ENCODE measurements around the gene CDY2A. TPM values are rescaled to one million over a fixed set of nuclear protein-coding genes. Genes with fewer than 3 reads are reported as not detected.
"Not testable (repeated sequence)": the region's sequence is repeated elsewhere in the genome, so short reads cannot be mapped to it uniquely, and the experiment has no call there.

CDY2A gene, protein sequence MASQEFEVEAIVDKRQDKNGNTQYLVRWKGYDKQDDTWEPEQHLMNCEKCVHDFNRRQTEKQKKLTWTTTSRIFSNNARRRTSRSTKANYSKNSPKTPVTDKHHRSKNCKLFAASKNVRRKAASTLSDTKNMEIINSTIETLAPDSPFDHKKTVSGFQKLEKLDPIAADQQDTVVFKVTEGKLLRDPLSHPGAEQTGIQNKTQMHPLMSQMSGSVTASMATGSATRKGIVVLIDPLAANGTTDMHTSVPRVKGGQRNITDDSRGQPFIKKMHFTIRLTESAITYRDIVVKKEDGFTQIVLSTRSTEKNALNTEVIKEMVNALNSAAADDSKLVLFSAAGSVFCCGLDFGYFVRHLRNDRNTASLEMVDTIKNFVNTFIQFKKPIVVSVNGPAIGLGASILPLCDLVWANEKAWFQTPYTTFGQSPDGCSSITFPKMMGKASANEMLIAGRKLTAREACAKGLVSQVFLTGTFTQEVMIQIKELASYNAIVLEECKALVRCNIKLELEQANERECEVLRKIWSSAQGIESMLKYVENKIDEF
- not detected in 2 replicates for polyA plus RNA-seq (2012; rRNA removed)
- polyA plus RNA-seq (2012; cell fraction: cytosol; rRNA removed) = not detected in 2 replicates
- not detected in 2 replicates for polyA plus RNA-seq (2012; cell fraction: nucleus; rRNA removed)

DNA sequence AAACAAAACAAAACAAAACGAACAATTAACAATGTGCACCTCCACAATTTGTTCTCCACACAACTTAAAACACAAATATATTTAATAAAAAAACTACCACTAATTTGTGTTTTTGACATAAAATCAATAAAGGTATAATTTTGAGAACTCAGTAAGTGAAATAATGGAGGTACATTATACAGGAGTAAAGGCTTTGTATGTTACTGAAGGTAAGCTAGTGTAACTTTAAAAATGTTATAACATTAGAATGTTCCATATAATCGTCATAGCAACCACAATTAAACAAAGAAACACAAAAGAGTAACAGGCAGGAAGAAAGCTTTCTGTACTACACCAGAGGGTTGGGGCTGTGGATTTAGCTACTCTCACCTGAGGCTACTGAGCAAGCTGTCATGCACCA is at the start of gene CDY2A:
TSS of gene CDY2A (plus strand) at position 301 of the 400 bp plus-strand sequence. CDS start 328 bp downstream, outside the sequence.
- H3K9ac ChIP-seq; H2AFZ ChIP-seq (ENCODE audit: low read depth); POLR2A ChIA-PET; H3K79me2 ChIP-seq (ENCODE audit: insufficient read depth); H3K9me3 ChIP-seq; H3K27me3 ChIP-seq (ENCODE audit: insufficient read depth); H3K36me3 ChIP-seq (replicated peaks in 1 of 2; ENCODE audit: control insufficient read depth in 1 of 2, insufficient read depth in 2 of 2, low read length in 1 of 2); H3K27ac ChIP-seq (ENCODE audit: low read depth in 2 of 2, low read length in 1 of 2); H3K4me2 ChIP-seq; H3K4me3 ChIP-seq (ENCODE audit: low read depth in 2 of 2, low read length in 1 of 2); H4K20me1 ChIP-seq (ENCODE audit: insufficient read depth); H3F3A ChIP-seq (replicated peaks; ENCODE audit: insufficient read depth); DNase-seq; CTCF ChIA-PET; H3K4me1 ChIP-seq (ENCODE audit: control insufficient read depth in 1 of 2, insufficient read depth in 2 of 2, low read depth in 1 of 2, low read length in 1 of 2); H3K9me2 ChIP-seq: not testable (repeated sequence)
- no CpG with 5 or more reads among the region's 2 CpGs for WGBS (ENCODE audit: low lambda C conversion rate)

DNA sequence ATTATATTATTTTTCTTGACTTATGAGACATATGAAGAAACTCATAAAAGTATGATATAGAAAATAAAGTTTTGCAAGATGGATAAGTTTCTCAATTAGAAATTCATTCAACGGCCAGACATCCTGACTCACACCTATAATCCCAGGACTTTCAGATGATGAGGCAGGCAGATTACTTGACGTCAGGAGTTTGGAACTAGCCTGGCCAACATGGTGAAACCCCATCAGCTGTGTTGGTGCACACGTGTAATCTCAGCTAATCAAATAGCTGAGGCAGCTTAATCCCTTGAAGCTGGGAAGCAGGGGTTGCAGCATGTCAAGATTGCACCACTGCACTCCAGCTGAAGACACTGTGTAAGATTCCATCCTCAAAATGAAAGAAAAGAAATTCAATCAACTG is 28.0 kb upstream of the CDY2A start:
- H2AFZ ChIP-seq (ENCODE audit: low read depth); H4K20me1 ChIP-seq (ENCODE audit: insufficient read depth); H3K4me1 ChIP-seq (ENCODE audit: control insufficient read depth in 1 of 2, insufficient read depth in 2 of 2, low read depth in 1 of 2, low read length in 1 of 2); CTCF ChIA-PET; H3K36me3 ChIP-seq (replicated peaks in 1 of 2; ENCODE audit: control insufficient read depth in 1 of 2, insufficient read depth in 2 of 2, low read length in 1 of 2); H3K27me3 ChIP-seq (ENCODE audit: insufficient read depth); H3K9ac ChIP-seq; H3F3A ChIP-seq (replicated peaks; ENCODE audit: insufficient read depth); DNase-seq; H3K4me3 ChIP-seq (ENCODE audit: low read depth in 2 of 2, low read length in 1 of 2); H3K27ac ChIP-seq (ENCODE audit: low read depth in 2 of 2, low read length in 1 of 2); H3K9me3 ChIP-seq; H3K4me2 ChIP-seq; H3K79me2 ChIP-seq (ENCODE audit: insufficient read depth); POLR2A ChIA-PET; H3K9me2 ChIP-seq: not testable (repeated sequence)
- no CpG with 5 or more reads among the region's 3 CpGs for WGBS (ENCODE audit: low lambda C conversion rate)

DNA sequence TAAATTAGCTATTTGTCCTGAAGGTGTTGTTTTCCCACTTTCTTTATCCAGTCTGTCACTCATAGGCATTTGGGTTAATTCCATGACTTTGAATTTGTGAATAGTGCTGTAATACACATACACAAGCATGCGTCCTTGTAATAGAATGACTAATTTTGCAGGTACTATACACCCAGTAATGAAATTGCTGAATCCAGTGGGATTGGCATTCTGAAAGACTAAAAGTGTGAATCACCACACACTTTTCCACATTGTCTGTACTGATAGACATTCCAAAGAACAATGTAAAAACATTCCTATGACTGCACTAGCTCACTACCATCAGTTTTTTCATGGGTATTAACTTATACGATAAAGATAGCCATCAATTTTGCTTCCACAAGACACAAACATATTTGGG is 27.3 kb upstream of the CDY2A start:
- H2AFZ ChIP-seq (ENCODE audit: low read depth); H3K4me3 ChIP-seq (ENCODE audit: low read depth in 2 of 2, low read length in 1 of 2); POLR2A ChIA-PET; DNase-seq; H3K9ac ChIP-seq; H3K9me2 ChIP-seq; H3K9me3 ChIP-seq; H3K27ac ChIP-seq (ENCODE audit: low read depth in 2 of 2, low read length in 1 of 2); CTCF ChIA-PET; H4K20me1 ChIP-seq (ENCODE audit: insufficient read depth); H3K79me2 ChIP-seq (ENCODE audit: insufficient read depth); H3K4me2 ChIP-seq; H3K4me1 ChIP-seq (ENCODE audit: control insufficient read depth in 1 of 2, insufficient read depth in 2 of 2, low read depth in 1 of 2, low read length in 1 of 2); H3K36me3 ChIP-seq (replicated peaks in 1 of 2; ENCODE audit: control insufficient read depth in 1 of 2, insufficient read depth in 2 of 2, low read length in 1 of 2); H3F3A ChIP-seq (replicated peaks; ENCODE audit: insufficient read depth); H3K27me3 ChIP-seq (ENCODE audit: insufficient read depth): not testable (repeated sequence)
- WGBS (ENCODE audit: low lambda C conversion rate) = no CpG with 5 or more reads among the region's 2 CpGs

DNA sequence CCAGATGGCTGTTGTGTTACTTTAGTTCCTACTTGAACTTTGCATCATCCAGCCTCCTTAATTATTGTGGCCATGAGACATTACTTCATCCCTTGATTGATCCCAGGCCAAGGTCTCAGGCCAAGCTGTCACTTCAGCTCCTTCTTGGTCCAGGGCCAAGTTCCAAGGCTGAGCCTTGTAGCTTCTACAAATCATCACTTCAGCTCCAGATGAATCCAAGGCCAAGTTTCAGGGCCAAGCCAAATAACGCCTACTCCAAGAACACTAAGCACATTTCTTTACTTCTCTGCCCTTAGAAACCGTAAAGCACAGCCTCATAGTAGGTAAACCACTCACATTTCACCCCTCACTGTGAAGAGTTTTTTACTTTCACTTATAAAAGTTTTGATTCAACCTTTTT is 1.7 kb upstream of the CDY2A start:
- H3K9me2 ChIP-seq; H3K27me3 ChIP-seq (ENCODE audit: insufficient read depth); POLR2A ChIA-PET; H3F3A ChIP-seq (replicated peaks; ENCODE audit: insufficient read depth); H3K79me2 ChIP-seq (ENCODE audit: insufficient read depth); H4K20me1 ChIP-seq (ENCODE audit: insufficient read depth); H2AFZ ChIP-seq (ENCODE audit: low read depth); H3K27ac ChIP-seq (ENCODE audit: low read depth in 2 of 2, low read length in 1 of 2); H3K9me3 ChIP-seq; H3K4me1 ChIP-seq (ENCODE audit: control insufficient read depth in 1 of 2, insufficient read depth in 2 of 2, low read depth in 1 of 2, low read length in 1 of 2); H3K4me3 ChIP-seq (ENCODE audit: low read depth in 2 of 2, low read length in 1 of 2); H3K4me2 ChIP-seq; DNase-seq; CTCF ChIA-PET; H3K9ac ChIP-seq; H3K36me3 ChIP-seq (replicated peaks in 1 of 2; ENCODE audit: control insufficient read depth in 1 of 2, insufficient read depth in 2 of 2, low read length in 1 of 2): not testable (repeated sequence)
- no CpG with 5 or more reads among the region's 2 CpGs for WGBS (ENCODE audit: low lambda C conversion rate)

DNA sequence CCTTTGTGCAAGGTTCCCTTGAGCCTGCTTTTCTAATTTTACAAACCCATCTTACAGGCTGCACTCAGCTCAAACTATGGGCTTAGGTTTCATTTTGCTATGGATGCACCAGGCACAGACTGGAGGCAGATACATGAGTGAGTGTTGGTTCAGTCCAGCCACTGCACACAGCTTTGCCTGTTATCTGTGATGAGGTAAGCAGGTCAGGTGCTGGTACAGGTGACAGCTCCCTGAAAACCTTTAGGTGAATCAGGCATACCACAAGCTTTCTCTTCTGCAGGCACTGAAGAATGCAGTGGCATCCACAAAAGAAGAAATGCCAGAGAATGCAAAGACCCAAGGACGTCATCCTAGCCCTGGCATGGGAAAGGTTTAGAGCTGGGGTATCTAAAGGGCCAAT is 3.3 kb downstream of the CDY2A start:
- H3K36me3 ChIP-seq (replicated peaks in 1 of 2; ENCODE audit: control insufficient read depth in 1 of 2, insufficient read depth in 2 of 2, low read length in 1 of 2); H3K27me3 ChIP-seq (ENCODE audit: insufficient read depth); POLR2A ChIA-PET; CTCF ChIA-PET; H3K79me2 ChIP-seq (ENCODE audit: insufficient read depth); H3K4me1 ChIP-seq (ENCODE audit: control insufficient read depth in 1 of 2, insufficient read depth in 2 of 2, low read depth in 1 of 2, low read length in 1 of 2); H3F3A ChIP-seq (replicated peaks; ENCODE audit: insufficient read depth); H3K9ac ChIP-seq; H3K27ac ChIP-seq (ENCODE audit: low read depth in 2 of 2, low read length in 1 of 2); H2AFZ ChIP-seq (ENCODE audit: low read depth); H4K20me1 ChIP-seq (ENCODE audit: insufficient read depth); H3K9me3 ChIP-seq; H3K4me3 ChIP-seq (ENCODE audit: low read depth in 2 of 2, low read length in 1 of 2); H3K4me2 ChIP-seq; DNase-seq; H3K9me2 ChIP-seq: not testable (repeated sequence)
- WGBS (ENCODE audit: low lambda C conversion rate) = no CpG with 5 or more reads among the region's 1 CpG

DNA sequence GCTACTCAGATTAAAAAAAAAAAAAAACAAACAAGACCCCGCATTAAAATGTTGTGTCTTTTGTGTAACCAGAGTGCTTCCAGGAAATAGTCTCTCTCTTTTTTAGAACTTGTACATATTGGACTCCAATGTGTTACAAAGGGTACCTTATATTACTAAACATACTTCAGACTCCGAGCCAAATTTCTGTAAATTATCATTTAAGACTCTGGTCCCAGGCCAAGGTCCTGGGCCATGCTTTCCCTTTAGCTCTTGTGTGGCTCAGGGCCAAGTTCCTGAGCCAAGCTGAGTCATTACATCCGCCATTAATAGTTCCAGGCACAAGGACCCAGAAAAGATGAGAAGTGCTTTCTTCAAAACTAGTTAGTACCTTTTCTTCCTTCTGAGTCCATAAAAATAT is 4.6 kb downstream of the CDY2A start:
- H3K4me3 ChIP-seq (ENCODE audit: low read depth in 2 of 2, low read length in 1 of 2); H3K9me2 ChIP-seq; H3K9ac ChIP-seq; H3K27me3 ChIP-seq (ENCODE audit: insufficient read depth); H3K36me3 ChIP-seq (replicated peaks in 1 of 2; ENCODE audit: control insufficient read depth in 1 of 2, insufficient read depth in 2 of 2, low read length in 1 of 2); POLR2A ChIA-PET; CTCF ChIA-PET; H2AFZ ChIP-seq (ENCODE audit: low read depth); H3K4me1 ChIP-seq (ENCODE audit: control insufficient read depth in 1 of 2, insufficient read depth in 2 of 2, low read depth in 1 of 2, low read length in 1 of 2); DNase-seq; H3K4me2 ChIP-seq; H3K27ac ChIP-seq (ENCODE audit: low read depth in 2 of 2, low read length in 1 of 2); H3F3A ChIP-seq (replicated peaks; ENCODE audit: insufficient read depth); H3K79me2 ChIP-seq (ENCODE audit: insufficient read depth); H4K20me1 ChIP-seq (ENCODE audit: insufficient read depth); H3K9me3 ChIP-seq: not testable (repeated sequence)
- no CpG with 5 or more reads among the region's 3 CpGs for WGBS (ENCODE audit: low lambda C conversion rate)
